K562 (cell line): ENCODE measurements around the gene CNTN5. TPM values are rescaled to one million over a fixed set of nuclear protein-coding genes. Genes with fewer than 3 reads are reported as not detected.

Source experiments
- CHCHD3 ChIP-seq: fragments of 250-450 bp; sonication (Bioruptor Pico); IDR thresholded peaks from 2 replicates; pipeline ENCODE4 v2.1.2; 2022; ENCODE audit warnings: mild to moderate bottlenecking
- DLX4 ChIP-seq: fragments of 250-450 bp; sonication (Bioruptor Pico); IDR thresholded peaks from 2 replicates; pipeline ENCODE4 v1.6.1; 2021; ENCODE audit warnings: mild to moderate bottlenecking
- FOXJ2 ChIP-seq: fragments of 200-800 bp; sonication (Bioruptor generic); IDR thresholded peaks from 2 replicates; pipeline ENCODE4 v1.6.1; 2016; ENCODE audit warnings: missing genetic modification characterization, missing compliant biosample characterization
- MTA1 ChIP-seq: fragments of 450-650 bp; IDR thresholded peaks from 2 replicates; pipeline ENCODE4 v1.6.1; 2017; ENCODE audit warnings: borderline replicate concordance
- ZBTB40 ChIP-seq, 2 experiments: fragments of 450-650 bp in 1 of 2; sonication (generic) in 1 of 2; formaldehyde crosslinking in 1 of 2; IDR thresholded peaks; 2 replicates each; pipeline versions ENCODE4 v1.7.1 to v1.9.0; 2016 to 2022; ENCODE audit warnings: inconsistent platforms in 1 of 2, mild to moderate bottlenecking in 1 of 2, missing genetic modification reagents in 1 of 2
- ZNF217 ChIP-seq: sonication (generic); formaldehyde crosslinking; IDR thresholded peaks from 2 replicates; pipeline ENCODE4 v1.8.0; 2022; ENCODE audit warnings: mild to moderate bottlenecking, missing genetic modification reagents
- ZNF507 ChIP-seq: conservative IDR thresholded peaks from 2 replicates; pipeline ENCODE4 v1.6.1; 2017; ENCODE audit warnings: missing genetic modification characterization, missing compliant biosample characterization
- polyA plus RNA-seq, 8 experiments: library from polyadenylated mRNA; depleted of rRNA in 4 of 8; stranded (reverse) in 5 of 8; unstranded in 3 of 8; fragments of >200 nt; fragmentation: Nextera tagmentation in 2 of 8; fragmentation: Illumina TruSeq in 1 of 8; extraction: Ambion mirVana in 2 of 8; extraction: Trizol in 1 of 8; gene quantifications; 2 replicates each; pipeline versions ENCODE4 v1.2.1 to v1.2.3, GENCODE V29; 2011 to 2014; ENCODE audit warnings: inconsistent platforms in 1 of 8, missing spikeins in 1 of 8
- total RNA-seq, 7 experiments: library from RNA; depleted of rRNA in 6 of 7; stranded (reverse); fragments of >200 nt in 6 of 7; fragmentation: Illumina TruSeq in 2 of 7; extraction: Trizol in 2 of 7; gene quantifications; 2 replicates each; pipeline versions ENCODE4 v1.2.1 to v1.2.3, GENCODE V29; 2011 to 2021; ENCODE audit warnings: low replicate concordance in 1 of 7
- TF ChIP-seq, protein P1 (sequence below): fragments of 250-450 bp; sonication (Bioruptor Pico); IDR thresholded peaks from 2 replicates; pipeline ENCODE4 v1.5.0; 2022; ENCODE audit warnings: mild to moderate bottlenecking

Gene CNTN5
- total and polyA plus RNA-seq, 9 of the 15 experiments (the other 6 are each of a cell fraction or from before 2014, with no cell fraction given), result 0.03 TPM; not detected in 8

DNA sequence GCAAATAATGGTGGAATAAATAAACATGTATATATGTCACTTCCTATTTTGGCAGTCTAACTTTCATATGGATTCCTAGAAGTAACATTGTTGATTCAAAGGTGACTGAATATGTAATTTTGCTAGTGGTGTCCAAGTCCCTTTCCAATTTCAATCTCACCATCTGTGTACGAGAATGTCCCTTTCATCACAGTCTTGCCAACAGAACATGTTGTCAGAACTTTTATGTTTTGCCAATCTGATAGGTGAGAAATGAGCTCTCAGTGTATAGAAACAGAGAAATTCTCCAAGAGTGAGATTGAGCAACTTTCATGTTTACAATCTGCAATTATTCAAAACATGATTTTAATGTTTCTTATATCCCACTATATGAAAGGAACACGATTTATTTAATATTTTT is 167.5 kb downstream of the CNTN5 start (continued):
- TF ChIP-seq ZBTB40 (IDR thresholded peaks at IDR 0.05) (no peak), ZBTB40 (CRISPR knock-in tag; IDR thresholded peaks at IDR 0.05) (no peak), DLX4 (CRISPR knock-in tag) (no peak), FOXJ2 (no peak), MTA1 (no peak), ZNF507 (no peak), CHCHD3 (CRISPR knock-in tag) (no peak), ZNF217 (CRISPR knock-in tag) (no peak)
- TF ChIP-seq, protein P1, sequence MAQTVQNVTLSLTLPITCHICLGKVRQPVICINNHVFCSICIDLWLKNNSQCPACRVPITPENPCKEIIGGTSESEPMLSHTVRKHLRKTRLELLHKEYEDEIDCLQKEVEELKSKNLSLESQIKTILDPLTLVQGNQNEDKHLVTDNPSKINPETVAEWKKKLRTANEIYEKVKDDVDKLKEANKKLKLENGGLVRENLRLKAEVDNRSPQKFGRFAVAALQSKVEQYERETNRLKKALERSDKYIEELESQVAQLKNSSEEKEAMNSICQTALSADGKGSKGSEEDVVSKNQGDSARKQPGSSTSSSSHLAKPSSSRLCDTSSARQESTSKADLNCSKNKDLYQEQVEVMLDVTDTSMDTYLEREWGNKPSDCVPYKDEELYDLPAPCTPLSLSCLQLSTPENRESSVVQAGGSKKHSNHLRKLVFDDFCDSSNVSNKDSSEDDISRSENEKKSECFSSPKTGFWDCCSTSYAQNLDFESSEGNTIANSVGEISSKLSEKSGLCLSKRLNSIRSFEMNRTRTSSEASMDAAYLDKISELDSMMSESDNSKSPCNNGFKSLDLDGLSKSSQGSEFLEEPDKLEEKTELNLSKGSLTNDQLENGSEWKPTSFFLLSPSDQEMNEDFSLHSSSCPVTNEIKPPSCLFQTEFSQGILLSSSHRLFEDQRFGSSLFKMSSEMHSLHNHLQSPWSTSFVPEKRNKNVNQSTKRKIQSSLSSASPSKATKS (CRISPR knock-in tag), result no peak
- TF ChIP-seq, all 486 proteins: peak for 0
